ENCODE data around the gene CLN6.

GRCh38 chr15:68220967-68221366 is 8.6 kb downstream of the CLN6 start:
- TF ChIP-seq CTCF (conservative IDR thresholded peaks at IDR 0.05; ENCODE audit: low read depth, low read length) (no peak), RFX5 (IDR thresholded peaks at IDR 0.05; ENCODE audit: low read depth, low read length) (no peak), CHD1 (IDR thresholded peaks at IDR 0.05; ENCODE audit: low read depth, low read length) (no peak), POLR2A (IDR thresholded peaks at IDR 0.05; ENCODE audit: low read depth, low read length) (no peak), USF2 (IDR thresholded peaks at IDR 0.05; ENCODE audit: low read depth, low read length) (no peak)
